A673 (cell line): ENCODE data around the gene CBL. TPM values are rescaled to one million over a fixed set of nuclear protein-coding genes. Genes with fewer than 3 reads are reported as not detected.

ENCODE experiments used
- BruUV-seq: library from RNA; stranded (reverse); fragments of 400-500 nt; replicated peaks from 2 replicates; lab custom pipeline; 2021; lab: Mats Ljungman, UMichigan
- CTCF ChIA-PET: fragments of 300-600 bp; sonication (Branson Sonifier 250); formaldehyde crosslinking; loops from one replicate; lab custom pipeline; 2022; ENCODE audit warnings: antibody characterized with exemption; lab: Charles Lee
- POLR2A ChIA-PET: fragments of 300-600 bp; sonication (Branson Sonifier 250); formaldehyde crosslinking; loops from one replicate; lab custom pipeline; 2022; ENCODE audit warnings: antibody characterized with exemption; ENCODE audit not compliant: low non-redundant PET; lab: Charles Lee
- DNase-seq: peaks from one replicate; pipeline ENCODE4 v3.0.0-alpha.2; 2015; ENCODE audit warnings: low spot score
- H3K27ac ChIP-seq: fragments of 200-600 bp; sonication (generic); 2 replicates; pipeline ENCODE4 v1.5.1; 2016; ENCODE audit warnings: mixed run types, low read depth, mild to moderate bottlenecking, mixed read lengths, antibody characterized with exemption, low read length; ENCODE audit not compliant: poor library complexity, severe bottlenecking
- H3K27me3 ChIP-seq: fragments of 200-600 bp; sonication (generic); replicated peaks from 2 replicates; pipeline ENCODE4 v1.6.1; 2017; ENCODE audit warnings: mixed run types, low read depth, mild to moderate bottlenecking, mixed read lengths, antibody characterized with exemption, low read length; ENCODE audit not compliant: insufficient read depth, poor library complexity
- H3K36me3 ChIP-seq: fragments of 200-600 bp; sonication (generic); 2 replicates; pipeline ENCODE4 v1.6.1; 2016; ENCODE audit warnings: mixed run types, mild to moderate bottlenecking, mixed read lengths, antibody characterized with exemption, low read length; ENCODE audit not compliant: insufficient read depth, poor library complexity, severe bottlenecking
- H3K4me1 ChIP-seq: fragments of 200-600 bp; sonication (generic); 2 replicates; pipeline ENCODE4 v1.6.1; 2017; ENCODE audit warnings: mixed run types, mild to moderate bottlenecking, mixed read lengths, antibody characterized with exemption, low read length; ENCODE audit not compliant: insufficient read depth, poor library complexity, severe bottlenecking
- H3K4me3 ChIP-seq: fragments of 200-600 bp; sonication (generic); 2 replicates; pipeline ENCODE4 v1.5.1; 2016; ENCODE audit warnings: low read depth, mixed run types, mild to moderate bottlenecking, mixed read lengths, low read length; ENCODE audit not compliant: poor library complexity, severe bottlenecking
- H3K9me3 ChIP-seq: fragments of 200-600 bp; sonication (generic); 2 replicates; pipeline ENCODE4 v1.6.1; 2016; ENCODE audit warnings: mixed run types, low read depth, mild to moderate bottlenecking, mixed read lengths, antibody characterized with exemption, low read length; ENCODE audit not compliant: poor library complexity, severe bottlenecking
- CTCF ChIP-seq: fragments of 300-800, 200-600 bp; sonication (generic); conservative IDR thresholded peaks from 2 replicates; pipeline ENCODE4 v1.5.1; 2017; ENCODE audit warnings: low read depth, mild to moderate bottlenecking, antibody characterized with exemption, low read length, moderate library complexity, mixed read lengths
- EZH2 ChIP-seq: fragments of 200-600 bp; sonication (generic); IDR thresholded peaks from 2 replicates; pipeline ENCODE4 v1.6.1; 2017; ENCODE audit warnings: borderline replicate concordance, low read depth, mild to moderate bottlenecking, mixed read lengths, antibody characterized with exemption, low read length; ENCODE audit not compliant: poor library complexity, severe bottlenecking
- intact Hi-C: fragments of 100-400 bp; cut with micrococcal nuclease; formaldehyde crosslinking; loops from one replicate; pipeline ENCODE4 v1.10.0; 2022; ENCODE audit not compliant: unreplicated experiment
- total RNA-seq: library from RNA; stranded (reverse); gene quantifications from 2 replicates; pipeline ENCODE4 v1.2.3, GENCODE V29; 2021

CBL gene
- total RNA-seq, 1 experiment from 2014 or later, result 40.7 TPM

- no peaks in the 10 kb centered on the region for H3K36me3 ChIP-seq
- no peaks in the 10 kb centered on the region for H3K9me3 ChIP-seq
- no TSS peak for BruUV-seq
- POLR2A ChIA-PET, result no interaction called here
- H3K4me3 ChIP-seq, result no peak overlapping the region
- CTCF ChIA-PET, result interaction anchor here (0.6 kb wide), 1 partner anchor 89 kb away, joined by 10 read pairs; no protein-coding TSS in a partner anchor
- no peak overlapping the region for H3K27ac ChIP-seq
- TF ChIP-seq CTCF (no peak), EZH2 (no peak)
- H3K27me3 ChIP-seq, result no peaks in the 10 kb centered on the region
- DNase-seq, result no peak
- peaks cover 12% of the 10 kb centered on the region for H3K4me1 ChIP-seq
- intact Hi-C loops, result no loop called here
Observed at GRCh38 chr11:119314726-119315125, 108.6 kb downstream of the CBL start.

- POLR2A ChIA-PET, result no interaction called here
- H3K27ac ChIP-seq, result no peak overlapping the region
- H3K36me3 ChIP-seq, result no peaks in the 10 kb centered on the region
- peak overlapping the region; percentile 62 for H3K4me3 ChIP-seq
- H3K27me3 ChIP-seq, result no peaks in the 10 kb centered on the region
- H3K4me1 ChIP-seq, result peaks cover 14% of the 10 kb centered on the region
- intact Hi-C loops, result no loop called here
- CTCF ChIA-PET, result interaction anchor here (0.6 kb wide), 1 partner anchor 88 kb away, joined by 10 read pairs; no protein-coding TSS in a partner anchor
- DNase-seq, result peak; percentile 56
- BruUV-seq, result no TSS peak
- TF ChIP-seq CTCF, result no peak
- no peak for TF ChIP-seq EZH2
- no peaks in the 10 kb centered on the region for H3K9me3 ChIP-seq
Observed at GRCh38 chr11:119315131-119316015, 109.2 kb downstream of the CBL start.

GRCh38 chr11:119316016-119316728 is 110.0 kb downstream of the CBL start:
- Histone ChIP-seq H3K36me3 (no peaks in the 10 kb centered on the region), H3K27me3 (no peaks in the 10 kb centered on the region), H3K9me3 (no peaks in the 10 kb centered on the region), H3K4me3 (peak overlapping the region; percentile 62), H3K27ac (peak overlapping the region; percentile 40), H3K4me1 (peaks cover 22% of the 10 kb centered on the region)
- no TSS peak for BruUV-seq
- DNase-seq, result peak; percentile 64
- intact Hi-C loops, result no loop called here
- no peak for TF ChIP-seq EZH2
- no peak for TF ChIP-seq CTCF
- CTCF ChIA-PET, result interaction anchor here (0.5 to 1.1 kb wide), 4 partner anchors 22 to 175 kb away, joined by 3 to 5 read pairs (median 4); no protein-coding TSS in a partner anchor
- POLR2A ChIA-PET, result no interaction called here
